Umbilical cord (tissue), 2 donors: ENCODE measurements around the gene HCRTR2. TPM values are rescaled to one million over a fixed set of nuclear protein-coding genes. Genes with fewer than 3 reads are reported as not detected.
A peak's percentile ranks its signal among the peaks of the same experiment; 100 is the strongest.
"Not testable (repeated sequence)": the region's sequence is repeated elsewhere in the genome, so short reads cannot be mapped to it uniquely, and the experiment has no call there.

Experiments used
- DNase-seq: peaks from one replicate; pipeline ENCODE4 v3.0.0-alpha.2; 2015; ENCODE audit warnings: low spot score
- total RNA-seq: library from RNA; depleted of rRNA; stranded (reverse); fragments of >200 nt; gene quantifications from one replicate; pipeline ENCODE4 v1.2.3, GENCODE V29; 2014; ENCODE audit warnings: low replicate concordance; ENCODE audit not compliant: insufficient read depth

The HCRTR2 gene
- 1.4 TPM for total RNA-seq

GRCh38 chr6:55174211-55175026, at the start of gene HCRTR2:
Gene HCRTR2 (plus strand): TSS chr6:55174515. CDS start chr6:55174588, 73 bp downstream.
- DNase-seq: peak; percentile 5

- DNase-seq: no peak
Observed at GRCh38 chr6:55130806-55131324, 43.5 kb upstream of the HCRTR2 start.

GRCh38 chr6:55131616-55132015, 42.7 kb upstream of the HCRTR2 start:
- no peak for DNase-seq

- no peak for DNase-seq
Observed at GRCh38 chr6:55136916-55137315, 37.4 kb upstream of the HCRTR2 start.

- no peak for DNase-seq
Observed at GRCh38 chr6:55137929-55138693, 36.2 kb upstream of the HCRTR2 start.

GRCh38 chr6:55141611-55142010, 32.7 kb upstream of the HCRTR2 start:
- no peak for DNase-seq

GRCh38 chr6:55142610-55143009, 31.7 kb upstream of the HCRTR2 start:
- no peak for DNase-seq

GRCh38 chr6:55153284-55153683, 21.0 kb upstream of the HCRTR2 start:
- no peak for DNase-seq

- DNase-seq: not testable (repeated sequence)
Observed at GRCh38 chr6:55158784-55159183, 15.5 kb upstream of the HCRTR2 start.

GRCh38 chr6:55167860-55168259, 6.5 kb upstream of the HCRTR2 start:
- no peak for DNase-seq

- DNase-seq: no peak
Observed at GRCh38 chr6:55175078-55176049, 1.0 kb downstream of the HCRTR2 start.

GRCh38 chr6:55176958-55177357, 2.6 kb downstream of the HCRTR2 start:
- DNase-seq: peak; percentile 33

- no peak for DNase-seq
Observed at GRCh38 chr6:55180258-55180657, 5.9 kb downstream of the HCRTR2 start.

GRCh38 chr6:55182016-55182650, 7.8 kb downstream of the HCRTR2 start:
- DNase-seq: no peak

- no peak for DNase-seq
Observed at GRCh38 chr6:55184782-55185530, 10.6 kb downstream of the HCRTR2 start.

- no peak for DNase-seq
Observed at GRCh38 chr6:55198715-55199114, 24.4 kb downstream of the HCRTR2 start.

- DNase-seq: no peak
Observed at GRCh38 chr6:55199239-55199638, 24.9 kb downstream of the HCRTR2 start.

GRCh38 chr6:55208478-55209458, 34.5 kb downstream of the HCRTR2 start:
- no peak for DNase-seq

GRCh38 chr6:55210952-55211351, 36.6 kb downstream of the HCRTR2 start:
- DNase-seq: no peak
